ENCODE measurements around the gene OTUD3. TPM values are rescaled to one million over a fixed set of nuclear protein-coding genes. Genes with fewer than 3 reads are reported as not detected.

The OTUD3 gene
- polyA plus RNA-seq, 1 of the 3 experiments (the other 2 are of a cell fraction): 2.6 TPM

DNA sequence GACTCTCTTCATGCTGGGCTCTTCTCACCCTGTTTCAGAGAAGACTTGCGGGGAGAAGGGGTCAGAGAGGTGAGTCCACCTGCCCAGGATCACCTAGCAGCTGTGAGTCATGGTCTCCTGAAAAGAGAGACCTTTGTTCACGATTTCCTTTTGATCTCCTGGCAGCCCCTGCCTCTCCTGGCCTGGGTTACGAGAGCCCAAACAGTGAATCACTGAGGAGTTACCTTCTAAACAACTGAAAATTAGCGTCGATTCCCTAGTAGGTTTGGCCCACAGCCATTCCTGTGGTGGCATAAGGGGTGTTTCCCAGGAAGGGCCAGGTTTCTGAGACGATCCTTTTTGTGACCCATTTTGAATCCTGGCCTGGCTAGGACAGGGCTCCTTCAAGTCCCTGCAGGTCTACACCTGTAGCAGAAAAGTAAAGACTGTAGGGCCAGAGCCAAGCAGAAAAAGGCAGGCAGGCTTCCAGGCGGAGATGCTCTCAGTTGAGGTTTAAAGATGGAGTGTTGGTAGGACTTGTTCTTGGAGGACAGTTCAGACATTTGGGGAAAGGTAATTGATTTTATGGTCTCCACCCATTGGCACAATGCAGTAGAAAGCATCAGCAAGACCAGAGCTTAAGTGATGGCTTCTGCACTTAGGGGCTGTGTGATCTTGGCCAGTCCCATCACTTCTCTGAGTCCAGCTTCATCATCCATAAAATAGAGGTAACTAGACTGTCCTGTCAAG, 43.3 kb downstream of the OTUD3 start:
- Histone ChIP-seq H3K4me3 (ENCODE audit: low read depth in 2 of 2, low read length in 1 of 2) (no peak overlapping the region), H3K36me3 (replicated peaks in 1 of 2; ENCODE audit: control insufficient read depth in 1 of 2, insufficient read depth in 2 of 2, low read length in 1 of 2) (no peaks in the 10 kb centered on the region), H3K4me1 (ENCODE audit: control insufficient read depth in 1 of 2, insufficient read depth in 2 of 2, low read depth in 1 of 2, low read length in 1 of 2) (no peaks in the 10 kb centered on the region), H4K20me1 (ENCODE audit: insufficient read depth) (no peaks in the 10 kb centered on the region), H3K4me2 (no peak overlapping the region), H2AFZ (ENCODE audit: low read depth) (no peak overlapping the region), H3K27me3 (ENCODE audit: insufficient read depth) (no peaks in the 10 kb centered on the region), H3K27ac (ENCODE audit: low read depth in 2 of 2, low read length in 1 of 2) (no peak overlapping the region), H3K9me3 (no peaks in the 10 kb centered on the region), H3K9me2 (no peaks in the 10 kb centered on the region), H3K79me2 (ENCODE audit: insufficient read depth) (no peaks in the 10 kb centered on the region), H3K9ac (no peak overlapping the region), H3F3A (replicated peaks; ENCODE audit: insufficient read depth) (no peaks in the 10 kb centered on the region)
- DNase-seq: no peak
- ChIA-PET POLR2A (no interaction called here), CTCF (interaction anchor here (1.2 to 1.8 kb wide), 2 partner anchors 8 to 226 kb away, joined by 4 to 5 read pairs; no protein-coding TSS in a partner anchor)
- TF ChIP-seq, protein P1, sequence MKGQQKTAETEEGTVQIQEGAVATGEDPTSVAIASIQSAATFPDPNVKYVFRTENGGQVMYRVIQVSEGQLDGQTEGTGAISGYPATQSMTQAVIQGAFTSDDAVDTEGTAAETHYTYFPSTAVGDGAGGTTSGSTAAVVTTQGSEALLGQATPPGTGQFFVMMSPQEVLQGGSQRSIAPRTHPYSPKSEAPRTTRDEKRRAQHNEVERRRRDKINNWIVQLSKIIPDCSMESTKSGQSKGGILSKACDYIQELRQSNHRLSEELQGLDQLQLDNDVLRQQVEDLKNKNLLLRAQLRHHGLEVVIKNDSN (IDR thresholded peaks at IDR 0.05; ENCODE audit: borderline replicate concordance, low read depth): no peak
- TF ChIP-seq, protein P2, sequence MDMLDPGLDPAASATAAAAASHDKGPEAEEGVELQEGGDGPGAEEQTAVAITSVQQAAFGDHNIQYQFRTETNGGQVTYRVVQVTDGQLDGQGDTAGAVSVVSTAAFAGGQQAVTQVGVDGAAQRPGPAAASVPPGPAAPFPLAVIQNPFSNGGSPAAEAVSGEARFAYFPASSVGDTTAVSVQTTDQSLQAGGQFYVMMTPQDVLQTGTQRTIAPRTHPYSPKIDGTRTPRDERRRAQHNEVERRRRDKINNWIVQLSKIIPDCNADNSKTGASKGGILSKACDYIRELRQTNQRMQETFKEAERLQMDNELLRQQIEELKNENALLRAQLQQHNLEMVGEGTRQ (IDR thresholded peaks at IDR 0.05; ENCODE audit: borderline replicate concordance, low read depth, low read length): no peak
- no peak for TF ChIP-seq FOXM1 (IDR thresholded peaks at IDR 0.05; ENCODE audit: low read depth)
- TF ChIP-seq SIN3A (IDR thresholded peaks at IDR 0.05; ENCODE audit: borderline replicate concordance, low read depth, low read length): no peak
- TF ChIP-seq, protein P3, sequence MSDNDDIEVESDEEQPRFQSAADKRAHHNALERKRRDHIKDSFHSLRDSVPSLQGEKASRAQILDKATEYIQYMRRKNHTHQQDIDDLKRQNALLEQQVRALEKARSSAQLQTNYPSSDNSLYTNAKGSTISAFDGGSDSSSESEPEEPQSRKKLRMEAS (IDR thresholded peaks at IDR 0.05; ENCODE audit: low read depth): no peak
- no peak for TF ChIP-seq ELF1 (IDR thresholded peaks at IDR 0.05)
- TF ChIP-seq EZH2phosphoT487 (IDR thresholded peaks at IDR 0.05; ENCODE audit: borderline replicate concordance, low read depth): no peak
- no peak for TF ChIP-seq GABPA (IDR thresholded peaks at IDR 0.05; ENCODE audit: low read depth)
- TF ChIP-seq, protein P4, sequence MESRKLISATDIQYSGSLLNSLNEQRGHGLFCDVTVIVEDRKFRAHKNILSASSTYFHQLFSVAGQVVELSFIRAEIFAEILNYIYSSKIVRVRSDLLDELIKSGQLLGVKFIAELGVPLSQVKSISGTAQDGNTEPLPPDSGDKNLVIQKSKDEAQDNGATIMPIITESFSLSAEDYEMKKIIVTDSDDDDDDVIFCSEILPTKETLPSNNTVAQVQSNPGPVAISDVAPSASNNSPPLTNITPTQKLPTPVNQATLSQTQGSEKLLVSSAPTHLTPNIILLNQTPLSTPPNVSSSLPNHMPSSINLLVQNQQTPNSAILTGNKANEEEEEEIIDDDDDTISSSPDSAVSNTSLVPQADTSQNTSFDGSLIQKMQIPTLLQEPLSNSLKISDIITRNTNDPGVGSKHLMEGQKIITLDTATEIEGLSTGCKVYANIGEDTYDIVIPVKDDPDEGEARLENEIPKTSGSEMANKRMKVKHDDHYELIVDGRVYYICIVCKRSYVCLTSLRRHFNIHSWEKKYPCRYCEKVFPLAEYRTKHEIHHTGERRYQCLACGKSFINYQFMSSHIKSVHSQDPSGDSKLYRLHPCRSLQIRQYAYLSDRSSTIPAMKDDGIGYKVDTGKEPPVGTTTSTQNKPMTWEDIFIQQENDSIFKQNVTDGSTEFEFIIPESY (IDR thresholded peaks at IDR 0.05; ENCODE audit: borderline replicate concordance, low read depth): no peak
- TF ChIP-seq TCF12 (IDR thresholded peaks at IDR 0.05): no peak
- 34% methylated on average over 5 of the region's 7 CpGs for WGBS (ENCODE audit: low lambda C conversion rate)

DNA sequence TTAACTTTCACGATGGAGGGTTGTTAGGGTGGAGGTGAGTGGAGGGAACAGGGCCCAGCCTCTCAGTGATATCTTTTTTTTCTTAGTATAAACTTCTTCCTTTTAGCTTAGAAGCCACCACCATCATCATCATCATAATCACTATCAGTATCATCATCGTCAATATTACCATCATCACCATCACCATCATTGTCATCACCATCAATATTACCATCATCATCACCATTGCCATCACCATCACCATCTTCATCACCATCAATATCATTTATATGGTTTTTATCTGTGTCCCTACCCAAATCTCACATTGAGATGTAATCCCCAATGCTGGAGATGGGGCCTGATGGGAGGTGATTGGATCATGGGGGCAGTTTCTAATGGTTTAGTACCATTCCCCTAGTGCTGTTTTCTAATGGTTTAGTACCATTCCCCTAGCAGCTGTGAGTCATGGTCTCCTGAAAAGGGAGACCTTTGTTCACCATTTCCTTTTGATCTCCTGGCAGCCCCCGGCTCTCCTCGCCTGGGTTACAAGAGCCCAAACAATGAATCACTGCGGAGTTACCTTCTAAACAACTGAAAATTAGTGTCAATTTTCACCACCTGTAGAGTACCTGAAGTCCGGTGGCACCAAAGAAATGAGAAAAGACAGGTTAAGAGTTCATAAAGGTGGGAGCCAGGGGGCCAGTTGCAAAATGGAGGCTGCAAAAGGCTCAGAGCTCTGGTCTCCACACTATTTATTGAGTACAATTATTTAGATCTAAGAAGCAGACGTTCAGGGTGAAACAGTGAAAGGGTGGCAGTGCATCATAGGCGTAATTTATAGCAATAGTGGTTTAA, 44.3 kb downstream of the OTUD3 start:
- 37% methylated on average over 8 of the region's 8 CpGs for WGBS (ENCODE audit: low lambda C conversion rate)
- no peaks in the 10 kb centered on the region for H3K36me3 ChIP-seq (replicated peaks in 1 of 2; ENCODE audit: control insufficient read depth in 1 of 2, insufficient read depth in 2 of 2, low read length in 1 of 2)
- no peak for DNase-seq
- H3F3A ChIP-seq (replicated peaks; ENCODE audit: insufficient read depth): no peaks in the 10 kb centered on the region
- no peaks in the 10 kb centered on the region for H3K9me3 ChIP-seq
- no peak overlapping the region for H3K4me2 ChIP-seq
- H3K4me3 ChIP-seq (ENCODE audit: low read depth in 2 of 2, low read length in 1 of 2): no peak overlapping the region
- no peak overlapping the region for H2AFZ ChIP-seq (ENCODE audit: low read depth)
- H3K9ac ChIP-seq: no peak overlapping the region
- no peaks in the 10 kb centered on the region for H3K9me2 ChIP-seq
- CTCF ChIA-PET: interaction anchor here (1.2 to 1.8 kb wide), 2 partner anchors 9 to 225 kb away, joined by 4 to 5 read pairs; no protein-coding TSS in a partner anchor
- no peaks in the 10 kb centered on the region for H3K4me1 ChIP-seq (ENCODE audit: control insufficient read depth in 1 of 2, insufficient read depth in 2 of 2, low read depth in 1 of 2, low read length in 1 of 2)
- no peaks in the 10 kb centered on the region for H4K20me1 ChIP-seq (ENCODE audit: insufficient read depth)
- no peaks in the 10 kb centered on the region for H3K79me2 ChIP-seq (ENCODE audit: insufficient read depth)
- H3K27me3 ChIP-seq (ENCODE audit: insufficient read depth): no peaks in the 10 kb centered on the region
- POLR2A ChIA-PET: no interaction called here
- no peak overlapping the region for H3K27ac ChIP-seq (ENCODE audit: low read depth in 2 of 2, low read length in 1 of 2)
- TF ChIP-seq FOXM1 (IDR thresholded peaks at IDR 0.05; ENCODE audit: low read depth): no peak
- TF ChIP-seq TAF1 (IDR thresholded peaks at IDR 0.05; ENCODE audit: borderline replicate concordance, low read depth, low read length): no peak
- TF ChIP-seq, protein P5, sequence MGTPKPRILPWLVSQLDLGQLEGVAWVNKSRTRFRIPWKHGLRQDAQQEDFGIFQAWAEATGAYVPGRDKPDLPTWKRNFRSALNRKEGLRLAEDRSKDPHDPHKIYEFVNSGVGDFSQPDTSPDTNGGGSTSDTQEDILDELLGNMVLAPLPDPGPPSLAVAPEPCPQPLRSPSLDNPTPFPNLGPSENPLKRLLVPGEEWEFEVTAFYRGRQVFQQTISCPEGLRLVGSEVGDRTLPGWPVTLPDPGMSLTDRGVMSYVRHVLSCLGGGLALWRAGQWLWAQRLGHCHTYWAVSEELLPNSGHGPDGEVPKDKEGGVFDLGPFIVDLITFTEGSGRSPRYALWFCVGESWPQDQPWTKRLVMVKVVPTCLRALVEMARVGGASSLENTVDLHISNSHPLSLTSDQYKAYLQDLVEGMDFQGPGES (IDR thresholded peaks at IDR 0.05; ENCODE audit: low read depth, low read length): no peak
- TF ChIP-seq, protein P3 (IDR thresholded peaks at IDR 0.05; ENCODE audit: low read depth): no peak
- TF ChIP-seq YY1 (IDR thresholded peaks at IDR 0.05; ENCODE audit: low read depth): no peak
- no peak for TF ChIP-seq JUND (IDR thresholded peaks at IDR 0.05)
- TF ChIP-seq GABPA (IDR thresholded peaks at IDR 0.05; ENCODE audit: low read depth): no peak
- no peak for TF ChIP-seq FOSL2 (IDR thresholded peaks at IDR 0.05; ENCODE audit: borderline replicate concordance, low read depth)
- no peak for TF ChIP-seq ELF1 (IDR thresholded peaks at IDR 0.05)
- TF ChIP-seq EZH2phosphoT487 (IDR thresholded peaks at IDR 0.05; ENCODE audit: borderline replicate concordance, low read depth): no peak
- no peak for TF ChIP-seq TEAD4 (IDR thresholded peaks at IDR 0.05; ENCODE audit: borderline replicate concordance, insufficient read depth)
- TF ChIP-seq POLR2AphosphoS5 (IDR thresholded peaks at IDR 0.05; ENCODE audit: low read depth, low read length): no peak
- TF ChIP-seq, protein P6, sequence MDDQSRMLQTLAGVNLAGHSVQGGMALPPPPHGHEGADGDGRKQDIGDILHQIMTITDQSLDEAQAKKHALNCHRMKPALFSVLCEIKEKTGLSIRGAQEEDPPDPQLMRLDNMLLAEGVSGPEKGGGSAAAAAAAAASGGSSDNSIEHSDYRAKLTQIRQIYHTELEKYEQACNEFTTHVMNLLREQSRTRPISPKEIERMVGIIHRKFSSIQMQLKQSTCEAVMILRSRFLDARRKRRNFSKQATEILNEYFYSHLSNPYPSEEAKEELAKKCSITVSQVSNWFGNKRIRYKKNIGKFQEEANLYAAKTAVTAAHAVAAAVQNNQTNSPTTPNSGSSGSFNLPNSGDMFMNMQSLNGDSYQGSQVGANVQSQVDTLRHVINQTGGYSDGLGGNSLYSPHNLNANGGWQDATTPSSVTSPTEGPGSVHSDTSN (IDR thresholded peaks at IDR 0.05): no peak

Measured in SK-N-SH (cell line).